Measurements from ENCODE around the gene BRI3BP.

DNA sequence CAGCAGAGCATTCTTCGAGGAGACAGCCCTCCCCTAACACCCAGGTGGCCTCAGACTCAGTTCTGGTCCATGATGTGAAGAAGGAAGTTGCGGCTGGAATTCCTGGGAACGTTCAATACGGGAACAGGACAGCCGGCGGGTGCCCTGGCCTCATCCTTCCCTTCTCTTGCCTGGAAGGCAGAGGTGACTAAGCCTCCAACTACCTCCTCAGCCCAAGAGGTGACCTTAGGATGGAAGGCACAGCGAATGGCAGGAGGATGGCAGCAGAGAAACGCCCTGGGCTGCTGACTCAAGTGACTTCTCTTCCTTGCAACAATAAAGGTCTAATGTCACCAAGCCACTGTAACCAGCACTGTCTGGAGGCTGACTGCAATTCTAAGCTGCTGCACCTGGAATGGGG is 40.6 kb upstream of the BRI3BP start:
- TF ChIP-seq EZH2phosphoT487 (IDR thresholded peaks at IDR 0.05; ENCODE audit: low read depth, severe bottlenecking, unreplicated experiment), result no peak
- TF ChIP-seq, protein P1, sequence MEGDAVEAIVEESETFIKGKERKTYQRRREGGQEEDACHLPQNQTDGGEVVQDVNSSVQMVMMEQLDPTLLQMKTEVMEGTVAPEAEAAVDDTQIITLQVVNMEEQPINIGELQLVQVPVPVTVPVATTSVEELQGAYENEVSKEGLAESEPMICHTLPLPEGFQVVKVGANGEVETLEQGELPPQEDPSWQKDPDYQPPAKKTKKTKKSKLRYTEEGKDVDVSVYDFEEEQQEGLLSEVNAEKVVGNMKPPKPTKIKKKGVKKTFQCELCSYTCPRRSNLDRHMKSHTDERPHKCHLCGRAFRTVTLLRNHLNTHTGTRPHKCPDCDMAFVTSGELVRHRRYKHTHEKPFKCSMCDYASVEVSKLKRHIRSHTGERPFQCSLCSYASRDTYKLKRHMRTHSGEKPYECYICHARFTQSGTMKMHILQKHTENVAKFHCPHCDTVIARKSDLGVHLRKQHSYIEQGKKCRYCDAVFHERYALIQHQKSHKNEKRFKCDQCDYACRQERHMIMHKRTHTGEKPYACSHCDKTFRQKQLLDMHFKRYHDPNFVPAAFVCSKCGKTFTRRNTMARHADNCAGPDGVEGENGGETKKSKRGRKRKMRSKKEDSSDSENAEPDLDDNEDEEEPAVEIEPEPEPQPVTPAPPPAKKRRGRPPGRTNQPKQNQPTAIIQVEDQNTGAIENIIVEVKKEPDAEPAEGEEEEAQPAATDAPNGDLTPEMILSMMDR (IDR thresholded peaks at IDR 0.05; ENCODE audit: poor library complexity), result no peak
